ENCODE results near the gene RTL10.
"Not testable (repeated sequence)": the region's sequence is repeated elsewhere in the genome, so short reads cannot be mapped to it uniquely, and the experiment has no call there.

RTL10 gene

GRCh38 chr22:19888131-19888746, 33.6 kb upstream of the RTL10 start:
- H3K9me3 ChIP-seq (ENCODE audit: control insufficient read depth in 2 of 2, low read length in 2 of 2) = no peaks in the 10 kb centered on the region
- peaks cover 4% of the 10 kb centered on the region for H3K4me1 ChIP-seq (ENCODE audit: control insufficient read depth, insufficient read depth, low read length)
- H3K4me3 ChIP-seq (ENCODE audit: low read length in 2 of 2) = no peak overlapping the region
- no peaks in the 10 kb centered on the region for H3K27me3 ChIP-seq (ENCODE audit: control insufficient read depth in 1 of 2, insufficient read depth in 2 of 2, low read length in 2 of 2)
- H3K27ac ChIP-seq (ENCODE audit: low read length) = no peak overlapping the region
- H3K9ac ChIP-seq (ENCODE audit: low read length in 2 of 2) = no peak overlapping the region
- H3K36me3 ChIP-seq (ENCODE audit: control insufficient read depth in 2 of 2, insufficient read depth in 2 of 2, low read length in 2 of 2) = no peaks in the 10 kb centered on the region

- H3K27ac ChIP-seq (ENCODE audit: low read length) = no peak overlapping the region
Measured at GRCh38 chr22:19887256-19887985, 32.7 kb upstream of the RTL10 start.

GRCh38 chr22:19886605-19887255, 32.1 kb upstream of the RTL10 start:
- H3K9ac ChIP-seq (ENCODE audit: low read length in 2 of 2) = no peak overlapping the region

More at GRCh38 chr22:19887256-19887985, 32.7 kb upstream of the RTL10 start:
- H3K4me3 ChIP-seq (ENCODE audit: low read length in 2 of 2) = no peak overlapping the region
- no peaks in the 10 kb centered on the region for H3K27me3 ChIP-seq (ENCODE audit: control insufficient read depth in 1 of 2, insufficient read depth in 2 of 2, low read length in 2 of 2)
- H3K9me3 ChIP-seq (ENCODE audit: control insufficient read depth in 2 of 2, low read length in 2 of 2) = no peaks in the 10 kb centered on the region
- no peak overlapping the region for H3K9ac ChIP-seq (ENCODE audit: low read length in 2 of 2)
- peaks cover 7% of the 10 kb centered on the region for H3K4me1 ChIP-seq (ENCODE audit: control insufficient read depth, insufficient read depth, low read length)
- H3K36me3 ChIP-seq (ENCODE audit: control insufficient read depth in 2 of 2, insufficient read depth in 2 of 2, low read length in 2 of 2) = no peaks in the 10 kb centered on the region

GRCh38 chr22:19885841-19886592, 31.3 kb upstream of the RTL10 start:
- H3K27ac ChIP-seq (ENCODE audit: low read length) = no peak overlapping the region
- H3K36me3 ChIP-seq (ENCODE audit: control insufficient read depth in 2 of 2, insufficient read depth in 2 of 2, low read length in 2 of 2) = no peaks in the 10 kb centered on the region
- H3K9me3 ChIP-seq (ENCODE audit: control insufficient read depth in 2 of 2, low read length in 2 of 2) = no peaks in the 10 kb centered on the region
- H3K9ac ChIP-seq (ENCODE audit: low read length in 2 of 2) = no peak overlapping the region
- H3K27me3 ChIP-seq (ENCODE audit: control insufficient read depth in 1 of 2, insufficient read depth in 2 of 2, low read length in 2 of 2) = no peaks in the 10 kb centered on the region
- no peak overlapping the region for H3K4me3 ChIP-seq (ENCODE audit: low read length in 2 of 2)
- peaks cover 14% of the 10 kb centered on the region for H3K4me1 ChIP-seq (ENCODE audit: control insufficient read depth, insufficient read depth, low read length)

More at GRCh38 chr22:19886605-19887255, 32.1 kb upstream of the RTL10 start:
- Histone ChIP-seq H3K4me3 (ENCODE audit: low read length in 2 of 2) (no peak overlapping the region), H3K4me1 (ENCODE audit: control insufficient read depth, insufficient read depth, low read length) (peaks cover 10% of the 10 kb centered on the region), H3K27me3 (ENCODE audit: control insufficient read depth in 1 of 2, insufficient read depth in 2 of 2, low read length in 2 of 2) (no peaks in the 10 kb centered on the region), H3K36me3 (ENCODE audit: control insufficient read depth in 2 of 2, insufficient read depth in 2 of 2, low read length in 2 of 2) (no peaks in the 10 kb centered on the region), H3K9me3 (ENCODE audit: control insufficient read depth in 2 of 2, low read length in 2 of 2) (no peaks in the 10 kb centered on the region), H3K27ac (ENCODE audit: low read length) (no peak overlapping the region)

- H3K27me3 ChIP-seq (ENCODE audit: control insufficient read depth in 1 of 2, insufficient read depth in 2 of 2, low read length in 2 of 2) = no peaks in the 10 kb centered on the region
- H3K4me3 ChIP-seq (ENCODE audit: low read length in 2 of 2) = no peak overlapping the region
- no peak overlapping the region for H3K9ac ChIP-seq (ENCODE audit: low read length in 2 of 2)
- no peak overlapping the region for H3K27ac ChIP-seq (ENCODE audit: low read length)
- H3K9me3 ChIP-seq (ENCODE audit: control insufficient read depth in 2 of 2, low read length in 2 of 2) = no peaks in the 10 kb centered on the region
- peaks cover 23% of the 10 kb centered on the region for H3K4me1 ChIP-seq (ENCODE audit: control insufficient read depth, insufficient read depth, low read length)
- H3K36me3 ChIP-seq (ENCODE audit: control insufficient read depth in 2 of 2, insufficient read depth in 2 of 2, low read length in 2 of 2) = no peaks in the 10 kb centered on the region
Measured at GRCh38 chr22:19884954-19885751, 30.5 kb upstream of the RTL10 start.

- H3K4me1 ChIP-seq (ENCODE audit: control insufficient read depth, insufficient read depth, low read length) = peaks cover 23% of the 10 kb centered on the region
- no peaks in the 10 kb centered on the region for H3K27me3 ChIP-seq (ENCODE audit: control insufficient read depth in 1 of 2, insufficient read depth in 2 of 2, low read length in 2 of 2)
- H3K9me3 ChIP-seq (ENCODE audit: control insufficient read depth in 2 of 2, low read length in 2 of 2) = no peaks in the 10 kb centered on the region
- H3K36me3 ChIP-seq (ENCODE audit: control insufficient read depth in 2 of 2, insufficient read depth in 2 of 2, low read length in 2 of 2) = no peaks in the 10 kb centered on the region
- H3K9ac ChIP-seq (ENCODE audit: low read length in 2 of 2) = no peak overlapping the region
- H3K27ac ChIP-seq (ENCODE audit: low read length) = no peak overlapping the region
- H3K4me3 ChIP-seq (ENCODE audit: low read length in 2 of 2) = no peak overlapping the region
Measured at GRCh38 chr22:19884161-19884953, 29.7 kb upstream of the RTL10 start.

GRCh38 chr22:19883446-19883845, 28.8 kb upstream of the RTL10 start:
- H3K9me3 ChIP-seq (ENCODE audit: control insufficient read depth in 2 of 2, low read length in 2 of 2); H3K9ac ChIP-seq (ENCODE audit: low read length in 2 of 2); H3K36me3 ChIP-seq (ENCODE audit: control insufficient read depth in 2 of 2, insufficient read depth in 2 of 2, low read length in 2 of 2); H3K27ac ChIP-seq (ENCODE audit: low read length); H3K4me3 ChIP-seq (ENCODE audit: low read length in 2 of 2); H3K27me3 ChIP-seq (ENCODE audit: control insufficient read depth in 1 of 2, insufficient read depth in 2 of 2, low read length in 2 of 2): not testable (repeated sequence)
- H3K4me1 ChIP-seq (ENCODE audit: control insufficient read depth, insufficient read depth, low read length) = peaks cover 23% of the 10 kb centered on the region

GRCh38 chr22:19882446-19883381, 28.0 kb upstream of the RTL10 start:
- Histone ChIP-seq H3K9ac (ENCODE audit: low read length in 2 of 2) (no peak overlapping the region), H3K27ac (ENCODE audit: low read length) (no peak overlapping the region), H3K4me3 (ENCODE audit: low read length in 2 of 2) (no peak overlapping the region), H3K27me3 (ENCODE audit: control insufficient read depth in 1 of 2, insufficient read depth in 2 of 2, low read length in 2 of 2) (no peaks in the 10 kb centered on the region), H3K4me1 (ENCODE audit: control insufficient read depth, insufficient read depth, low read length) (peaks cover 23% of the 10 kb centered on the region), H3K9me3 (ENCODE audit: control insufficient read depth in 2 of 2, low read length in 2 of 2) (no peaks in the 10 kb centered on the region), H3K36me3 (ENCODE audit: control insufficient read depth in 2 of 2, insufficient read depth in 2 of 2, low read length in 2 of 2) (peaks cover 0 to 3% of the 10 kb centered on the region in 2 donors)

Data from stomach smooth muscle (tissue), 2 donors.